NCI-H1092 treated with DMSO at 0.1 percent for 48 hours (cell line): ENCODE results near the gene SULT1A3.
"Not testable (repeated sequence)": the region's sequence is repeated elsewhere in the genome, so short reads cannot be mapped to it uniquely, and the experiment has no call there.

Experiments used
- DNase-seq: peaks from one replicate; lab custom pipeline; 2025; lab: John Stamatoyannopoulos, UW

SULT1A3 gene

GRCh38 chr16:30199049-30199448, at the start of gene SULT1A3:
Gene SULT1A3 (plus strand): TSS chr16:30199255. CDS start chr16:30200729, 1,474 bp downstream.
- not testable (repeated sequence) for DNase-seq

DNA sequence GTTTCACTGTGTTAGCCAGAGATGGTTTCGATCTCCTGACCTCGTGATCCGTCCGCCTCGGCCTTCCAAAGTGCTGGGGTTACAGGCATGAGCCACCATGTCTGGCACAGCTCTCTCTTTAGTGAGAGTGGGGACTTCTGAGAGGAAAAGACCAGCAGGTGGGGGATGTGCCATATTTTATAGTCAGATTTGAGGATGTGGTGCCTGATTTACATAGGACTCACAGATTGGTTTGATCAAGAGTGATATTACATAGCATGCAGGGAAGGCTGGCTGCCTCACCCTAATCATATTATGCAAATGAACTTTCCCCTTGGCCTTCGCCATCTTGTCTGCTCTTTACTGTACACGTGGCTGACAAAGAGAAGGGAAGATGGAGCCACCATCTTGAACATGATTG, 48.0 kb upstream of the SULT1A3 start:
- DNase-seq: no peak

DNA sequence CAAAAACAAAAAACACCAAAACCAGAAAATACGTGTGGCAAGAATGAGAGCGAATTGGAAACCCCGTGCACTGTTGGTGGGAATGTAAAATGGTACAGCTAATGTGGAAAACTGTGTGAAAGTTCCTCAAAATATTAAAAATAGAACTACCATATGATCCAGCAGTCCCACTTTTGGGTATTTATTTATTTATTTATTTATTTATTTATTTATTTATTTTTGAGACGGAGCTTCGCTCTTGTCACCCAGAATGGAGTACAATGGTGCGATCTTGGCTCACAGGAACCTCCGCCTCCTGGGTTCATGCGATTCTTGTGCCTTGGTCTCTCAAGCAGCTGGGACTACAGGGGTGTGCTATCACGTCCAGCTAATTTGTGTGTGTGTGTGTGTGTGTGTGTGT, 46.5 kb upstream of the SULT1A3 start:
- no peak for DNase-seq

DNA sequence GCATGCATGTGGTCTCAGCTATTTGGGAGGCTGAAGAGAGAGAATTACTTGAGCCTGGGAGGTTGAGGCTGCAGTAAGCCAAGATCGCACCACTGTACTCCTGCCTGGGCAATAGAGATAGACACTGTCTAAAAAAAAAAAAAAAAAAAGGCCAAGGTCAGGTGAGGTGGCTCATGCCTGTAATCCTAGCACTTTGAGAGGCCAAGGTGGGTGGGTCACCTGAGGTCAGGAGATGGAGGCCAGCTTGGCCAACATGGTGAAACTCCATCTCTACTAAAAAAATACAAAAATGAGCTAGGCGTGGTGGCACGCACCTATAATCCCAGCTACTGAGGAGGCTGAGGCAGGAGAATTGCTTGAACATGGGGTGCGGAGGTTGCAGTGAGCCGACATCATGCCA, 43.9 kb upstream of the SULT1A3 start:
- DNase-seq: no peak

- DNase-seq: no peak
These were observed 41.8 kb upstream of the SULT1A3 start for GRCh38 chr16:30157214-30157613.

GRCh38 chr16:30163538-30163937, 35.5 kb upstream of the SULT1A3 start:
- DNase-seq: no peak

DNA sequence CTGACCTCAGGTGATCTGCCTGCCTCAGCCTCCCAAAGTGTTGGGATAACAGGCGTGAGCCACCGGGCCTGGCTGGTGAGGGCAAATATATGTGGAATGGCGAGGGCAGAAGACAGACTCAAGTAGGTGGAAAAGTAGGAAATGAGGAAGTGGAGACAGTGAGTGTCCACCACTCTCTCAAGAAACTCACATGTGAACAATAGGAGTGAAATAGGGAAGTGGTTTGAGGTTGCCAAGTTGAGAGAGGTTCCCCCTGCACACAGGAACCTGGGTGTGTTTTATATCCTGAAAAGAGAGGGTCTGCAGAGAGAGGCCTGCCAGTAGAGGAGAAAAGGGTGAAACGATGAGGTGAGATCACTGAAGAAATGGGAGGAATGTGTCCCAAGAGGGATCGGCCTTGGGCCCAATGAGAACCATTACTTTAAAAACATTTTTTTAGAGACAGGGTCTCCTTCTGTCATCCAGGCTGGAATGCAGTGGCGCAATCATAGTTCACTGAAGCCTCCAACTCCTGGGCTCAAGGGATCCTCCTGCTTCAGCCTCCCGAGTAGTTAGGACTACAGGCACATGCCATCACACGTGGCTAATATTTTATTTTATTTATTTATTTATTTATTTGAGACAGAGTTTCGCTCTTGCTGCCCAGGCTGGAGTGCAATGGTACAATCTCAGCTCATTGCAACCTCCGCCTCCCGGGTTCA, 32.7 kb upstream of the SULT1A3 start:
- no peak for DNase-seq

DNA sequence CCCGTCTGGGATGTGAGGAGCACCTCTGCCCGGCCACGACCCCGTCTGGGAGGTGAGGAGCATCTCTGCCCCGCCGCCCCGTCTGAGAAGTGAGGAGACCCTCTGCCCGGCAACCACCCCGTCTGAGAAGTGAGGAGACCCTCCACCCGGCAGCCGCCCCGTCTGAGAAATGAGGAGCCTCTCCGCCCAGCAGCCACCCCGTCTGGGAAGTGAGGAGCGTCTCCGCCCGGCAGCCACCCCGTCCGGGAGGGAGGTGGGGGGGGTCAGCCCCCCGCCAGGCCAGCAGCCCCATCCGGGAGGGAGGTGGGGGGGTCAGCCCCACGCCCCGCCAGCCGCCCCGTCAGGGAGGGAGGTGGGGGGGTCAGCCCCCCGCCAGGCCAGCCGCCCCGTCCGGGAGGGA, 30.3 kb upstream of the SULT1A3 start:
- not testable (repeated sequence) for DNase-seq

GRCh38 chr16:30169416-30169815, 29.6 kb upstream of the SULT1A3 start:
- not testable (repeated sequence) for DNase-seq

GRCh38 chr16:30170145-30170544, 28.9 kb upstream of the SULT1A3 start:
- not testable (repeated sequence) for DNase-seq

GRCh38 chr16:30173054-30173453, 26.0 kb upstream of the SULT1A3 start:
- DNase-seq: no peak

- DNase-seq: not testable (repeated sequence)
These were observed 22.2 kb upstream of the SULT1A3 start for GRCh38 chr16:30176876-30177275.

GRCh38 chr16:30179195-30179594, 19.9 kb upstream of the SULT1A3 start:
- no peak for DNase-seq

DNA sequence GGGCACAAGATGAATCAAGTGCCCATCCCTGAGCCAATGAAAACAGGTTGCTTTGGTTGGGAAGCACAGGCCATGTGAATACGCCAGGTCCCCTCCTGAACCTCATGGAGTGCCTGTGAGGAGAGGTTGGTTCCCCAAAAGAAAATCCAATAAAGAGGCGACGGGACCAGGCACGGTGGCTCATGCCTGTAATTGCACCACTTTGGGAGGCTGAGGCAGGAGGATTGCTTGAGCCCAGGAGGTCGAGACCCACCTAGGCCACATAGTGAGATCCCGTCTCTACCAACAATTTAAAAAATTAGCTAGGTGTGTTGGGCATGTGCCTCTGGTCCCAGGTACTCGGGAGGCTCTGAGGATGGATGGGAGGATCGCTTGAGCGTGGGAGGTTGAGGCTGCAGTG, 19.1 kb upstream of the SULT1A3 start:
- DNase-seq: no peak

- DNase-seq: no peak
These were observed 18.3 kb upstream of the SULT1A3 start for GRCh38 chr16:30180741-30181140.

DNA sequence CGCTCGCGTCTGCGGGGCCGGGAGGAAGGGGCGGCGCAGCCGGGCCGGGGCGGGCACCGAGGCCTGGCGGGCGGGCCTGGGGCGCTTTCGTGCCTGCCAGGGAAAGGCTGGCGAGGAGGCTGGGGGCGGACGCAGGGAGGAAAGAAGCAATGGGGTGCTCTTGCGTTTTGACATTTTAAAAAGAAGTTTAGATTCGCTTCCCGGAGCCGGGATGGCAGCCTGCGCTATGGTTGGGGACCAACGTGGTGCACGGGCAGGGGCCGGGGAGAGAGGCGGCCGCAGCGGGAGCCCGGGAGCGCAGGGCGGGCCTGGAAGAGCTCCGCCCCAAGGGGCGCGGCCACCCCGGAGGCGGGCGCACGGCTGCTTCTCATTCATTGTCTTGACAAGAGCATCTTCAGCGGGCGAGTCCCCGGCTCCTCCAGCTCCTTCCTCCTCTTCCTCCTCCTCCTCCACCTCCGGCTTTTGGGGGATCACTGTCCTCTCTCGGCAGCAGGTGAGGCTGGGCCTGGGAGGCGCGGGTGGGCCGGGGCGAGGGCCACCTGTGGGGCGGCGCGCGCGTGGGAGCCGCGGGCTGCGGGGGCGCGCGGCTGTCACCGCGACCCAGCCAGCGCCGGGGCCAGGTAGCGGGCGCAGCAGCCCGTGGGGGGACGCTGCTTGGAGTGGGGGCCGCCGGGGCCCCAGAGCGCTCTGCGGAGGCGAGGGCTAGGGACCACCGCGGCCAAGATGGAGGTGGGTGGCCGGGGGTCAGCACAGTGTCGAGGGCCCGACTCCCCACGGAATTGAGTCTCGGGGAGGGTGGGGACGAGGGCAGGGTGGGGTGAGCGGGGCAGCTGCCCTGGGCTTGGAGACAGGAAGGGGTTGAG, 15.6 kb upstream of the SULT1A3 start, which contains the start of gene CORO1A:
Gene CORO1A (plus strand): TSS at position 370 of the 863 bp plus-strand sequence. CDS start 1,608 bp downstream, outside the sequence.
- peak; percentile 80 for DNase-seq

DNA sequence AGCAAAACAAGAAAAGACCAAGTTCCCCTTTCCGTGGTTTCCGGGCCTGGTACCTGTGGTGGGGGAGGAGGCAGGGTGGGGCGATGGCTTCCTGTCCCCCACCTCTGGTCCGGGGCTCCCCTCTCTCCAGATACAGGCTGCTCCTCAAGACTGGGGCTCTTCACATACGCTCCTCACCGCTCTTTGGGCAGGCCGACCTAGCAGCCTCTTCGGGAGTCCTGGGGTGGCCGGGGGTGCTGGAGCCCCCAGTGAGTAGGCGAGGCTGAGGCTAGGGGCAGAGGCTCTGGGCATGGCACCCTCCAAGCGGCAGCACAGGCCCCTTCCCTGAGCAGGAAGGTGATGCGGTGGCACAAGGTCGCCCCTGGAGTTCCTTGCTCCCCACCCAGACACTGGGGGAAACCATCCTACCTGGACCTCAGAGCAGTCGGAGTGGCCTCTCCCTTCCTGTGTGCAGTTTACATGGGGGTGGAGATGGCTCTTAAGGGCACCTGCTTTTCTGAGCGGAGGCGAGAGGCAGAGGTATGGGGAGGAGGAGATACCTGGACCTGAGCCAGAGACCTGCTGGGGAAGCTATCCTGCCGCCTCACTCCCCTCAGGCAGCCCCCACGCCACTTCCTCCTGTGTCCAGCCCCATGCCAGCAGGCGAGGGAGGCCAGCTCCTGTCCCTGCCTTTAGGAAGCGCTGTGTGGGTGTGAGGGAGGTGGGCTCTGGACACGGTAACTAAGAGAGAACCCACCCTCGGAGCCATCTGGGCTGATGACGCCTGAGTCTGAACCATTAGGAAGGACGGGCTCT, 14.8 kb upstream of the SULT1A3 start:
- DNase-seq: peak; percentile 34

GRCh38 chr16:30184891-30185682, 14.0 kb upstream of the SULT1A3 start:
- no peak for DNase-seq

DNA sequence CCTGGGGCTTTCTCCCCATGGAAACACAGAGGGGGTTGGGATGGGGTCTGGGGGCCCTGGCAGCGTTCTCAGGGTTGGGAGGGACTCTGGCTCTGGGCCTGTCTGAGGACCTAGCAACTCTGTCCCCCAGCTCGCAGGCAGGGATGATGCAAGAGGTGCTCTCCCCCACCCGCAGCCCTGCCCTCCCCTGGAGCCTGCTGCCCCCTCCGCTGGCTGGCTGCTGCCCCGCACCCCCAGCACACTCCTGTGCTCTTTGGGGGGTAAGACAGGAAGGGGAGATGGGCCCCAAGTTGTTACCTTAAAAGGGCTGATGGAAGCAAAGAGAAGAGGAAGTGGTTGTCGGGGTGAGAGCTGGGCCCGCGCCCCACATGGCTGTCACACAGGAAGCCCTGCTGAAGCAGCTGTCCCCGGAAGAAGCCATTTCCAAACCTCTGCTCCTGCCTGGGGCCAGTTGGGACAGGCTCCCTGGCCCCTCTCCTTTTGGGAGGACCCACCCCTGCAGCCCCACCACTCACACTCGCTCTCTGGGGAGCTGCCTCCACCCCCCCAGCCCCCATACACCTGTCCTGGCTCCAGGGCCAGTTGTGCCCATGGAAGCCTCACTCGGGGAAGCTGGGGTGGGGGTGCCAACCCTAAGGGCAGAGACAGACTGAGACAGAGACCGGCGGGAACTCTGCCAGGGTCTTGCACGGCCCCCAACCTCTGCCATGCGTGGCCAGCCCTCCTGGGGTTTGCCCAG, 13.2 kb upstream of the SULT1A3 start:
- no peak for DNase-seq

DNA sequence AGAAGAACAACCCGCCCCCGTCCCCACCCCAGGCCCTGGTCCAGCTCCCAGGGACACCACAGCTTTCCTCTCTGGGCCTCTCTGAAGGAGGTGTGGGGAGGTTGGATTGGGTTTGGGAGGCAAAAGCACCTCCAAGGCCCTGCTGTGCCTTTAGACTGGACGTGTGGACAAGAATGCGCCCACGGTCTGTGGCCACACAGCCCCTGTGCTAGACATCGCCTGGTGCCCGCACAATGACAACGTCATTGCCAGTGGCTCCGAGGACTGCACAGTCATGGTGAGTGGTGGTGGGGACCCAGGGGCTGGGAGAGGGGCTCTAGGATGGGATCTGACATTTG, 12.6 kb upstream of the SULT1A3 start:
- DNase-seq: no peak
